GM03348 (cell line): ENCODE data around the gene ZBP1.

Experiments used
- DNase-seq: peaks from one replicate; pipeline ENCODE4 v3.0.0; 2012; ENCODE audit warnings: low spot score

The ZBP1 gene

DNA sequence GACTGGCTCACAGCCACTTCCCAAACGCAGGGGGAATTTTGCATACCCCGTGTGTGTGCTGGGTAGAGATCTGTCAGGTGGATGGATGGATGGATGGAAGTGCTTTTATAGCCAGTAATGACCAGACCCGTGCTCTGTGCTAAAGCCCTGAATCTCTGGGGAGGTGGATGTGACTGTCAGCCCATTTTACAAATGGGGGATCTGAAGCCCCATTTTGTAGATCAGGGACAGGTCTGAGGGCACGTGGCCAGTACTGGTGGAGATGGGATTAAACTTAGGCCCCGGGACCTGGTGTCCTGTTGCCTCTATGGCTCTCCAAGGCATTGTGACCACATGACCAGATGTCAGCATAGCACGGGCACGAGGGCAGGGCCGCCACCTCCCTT, 38.2 kb upstream of the ZBP1 start:
- no peak for DNase-seq

DNA sequence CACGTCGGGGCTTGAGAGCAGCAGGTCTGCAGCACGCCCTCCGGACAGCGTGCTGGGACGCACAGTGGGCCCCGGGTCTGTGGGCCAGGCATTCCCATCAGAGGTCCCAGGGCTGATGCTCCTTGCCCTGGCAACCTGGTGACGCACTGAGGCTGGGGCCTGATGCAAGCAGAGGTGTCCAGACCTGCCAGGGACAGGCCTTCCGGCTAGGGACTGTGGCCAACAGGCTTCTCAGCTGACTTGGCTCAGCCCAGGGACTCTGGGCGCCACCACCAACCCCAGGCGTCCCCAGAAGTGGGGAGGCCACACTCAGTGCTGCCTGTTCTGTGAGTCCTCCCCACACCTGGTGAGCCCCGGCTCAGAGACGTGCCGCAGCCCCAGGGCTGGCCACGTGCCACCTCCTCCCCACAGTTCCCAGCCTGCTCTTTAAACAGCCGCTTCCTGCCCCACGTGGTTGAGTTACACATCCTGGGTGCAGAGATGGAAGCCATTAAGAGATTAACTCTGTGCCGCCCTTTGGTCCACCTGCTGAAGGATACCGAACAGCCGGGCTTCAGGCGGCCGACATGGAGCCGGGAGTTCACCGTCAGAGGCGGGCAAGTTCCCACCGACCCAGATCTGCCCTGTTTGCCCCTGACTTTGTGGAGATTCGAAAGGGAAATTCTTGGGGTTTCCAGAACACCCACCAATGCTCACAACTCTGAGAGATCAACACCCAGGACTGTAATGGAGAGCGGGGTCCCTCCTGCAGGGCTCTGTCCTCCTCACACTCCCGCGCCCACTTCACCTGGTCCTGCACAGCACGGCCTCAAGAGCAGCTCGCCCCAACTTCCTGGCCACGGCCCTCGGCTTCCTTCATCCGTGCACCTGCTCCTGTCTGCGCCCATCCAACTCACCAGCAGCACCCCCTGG, 37.6 kb upstream of the ZBP1 start:
- DNase-seq, result no peak

GRCh38 chr20:57656821-57657534, 36.8 kb upstream of the ZBP1 start:
- DNase-seq, result no peak

DNA sequence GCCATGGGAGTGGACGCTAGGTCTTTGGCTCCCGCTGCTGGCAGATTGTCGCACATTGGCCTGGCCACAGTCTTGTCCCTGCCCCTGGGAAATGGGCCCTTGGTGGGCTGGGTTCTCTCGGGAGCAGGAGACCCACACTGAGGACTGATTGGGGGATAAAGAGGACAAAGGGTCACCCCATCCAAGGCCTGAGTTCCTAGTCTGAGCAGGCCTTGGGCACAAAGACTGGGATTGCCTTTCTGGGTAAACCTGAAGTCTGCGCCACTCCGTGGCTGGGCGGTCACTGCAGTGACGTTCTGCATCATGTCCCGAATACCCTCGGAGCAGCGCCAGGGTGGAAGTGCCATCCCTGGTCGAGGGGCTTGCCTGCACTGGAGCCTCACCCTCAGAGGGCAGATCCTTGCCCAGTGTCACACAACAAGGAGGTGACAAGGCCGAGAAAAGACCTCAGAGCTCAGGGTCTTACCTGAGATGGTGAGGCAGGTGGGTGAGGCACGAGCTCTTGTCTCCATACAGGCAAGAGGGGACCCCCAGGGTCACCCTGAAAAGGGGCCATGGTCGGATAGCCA, 36.1 kb upstream of the ZBP1 start:
- DNase-seq, result peak; percentile 3

DNA sequence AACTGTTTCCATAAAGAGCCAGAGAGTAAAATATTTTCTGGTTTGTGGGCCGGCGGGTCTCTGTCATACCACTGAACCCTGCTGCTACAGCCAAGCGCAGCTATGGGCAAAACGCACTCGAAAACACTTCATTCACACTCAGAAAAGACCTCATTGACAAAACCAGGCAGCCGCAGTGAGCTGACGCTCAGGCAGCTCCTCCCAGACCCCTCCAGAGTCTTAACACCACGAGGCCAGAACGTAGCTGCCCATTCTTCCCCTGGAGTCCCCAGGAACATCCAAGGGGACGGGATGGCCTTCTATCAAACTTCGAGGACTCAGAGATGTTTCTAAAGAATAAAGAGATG, 35.6 kb upstream of the ZBP1 start:
- peak; percentile 7 for DNase-seq

GRCh38 chr20:57654998-57655808, 35.0 kb upstream of the ZBP1 start:
- DNase-seq, result peak; percentile 7

GRCh38 chr20:57654363-57654997, 34.3 kb upstream of the ZBP1 start:
- DNase-seq, result peak; percentile 89

GRCh38 chr20:57653910-57654309, 33.7 kb upstream of the ZBP1 start:
- peak; percentile 15 for DNase-seq

DNA sequence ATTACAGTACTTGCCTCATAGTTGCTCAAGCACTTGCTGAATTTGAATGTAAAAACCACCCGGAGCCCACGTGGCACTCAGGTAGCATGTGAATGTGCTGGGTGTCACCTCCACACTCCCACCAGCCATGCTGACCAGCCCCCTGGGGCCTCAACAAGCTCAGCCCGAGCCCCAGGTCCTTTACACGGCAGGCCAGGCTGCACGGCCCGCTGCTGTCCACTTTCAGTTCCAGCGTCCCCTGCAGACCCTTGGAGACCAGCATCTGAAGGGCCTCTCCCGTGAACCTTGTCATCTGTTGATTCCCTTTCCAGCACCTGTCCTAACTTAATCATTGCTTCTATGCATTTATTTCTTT, 33.3 kb upstream of the ZBP1 start:
- no peak for DNase-seq

GRCh38 chr20:57652606-57653545, 32.6 kb upstream of the ZBP1 start:
- DNase-seq, result peak; percentile 10

GRCh38 chr20:57651881-57652605, 31.8 kb upstream of the ZBP1 start:
- DNase-seq, result peak; percentile 7

DNA sequence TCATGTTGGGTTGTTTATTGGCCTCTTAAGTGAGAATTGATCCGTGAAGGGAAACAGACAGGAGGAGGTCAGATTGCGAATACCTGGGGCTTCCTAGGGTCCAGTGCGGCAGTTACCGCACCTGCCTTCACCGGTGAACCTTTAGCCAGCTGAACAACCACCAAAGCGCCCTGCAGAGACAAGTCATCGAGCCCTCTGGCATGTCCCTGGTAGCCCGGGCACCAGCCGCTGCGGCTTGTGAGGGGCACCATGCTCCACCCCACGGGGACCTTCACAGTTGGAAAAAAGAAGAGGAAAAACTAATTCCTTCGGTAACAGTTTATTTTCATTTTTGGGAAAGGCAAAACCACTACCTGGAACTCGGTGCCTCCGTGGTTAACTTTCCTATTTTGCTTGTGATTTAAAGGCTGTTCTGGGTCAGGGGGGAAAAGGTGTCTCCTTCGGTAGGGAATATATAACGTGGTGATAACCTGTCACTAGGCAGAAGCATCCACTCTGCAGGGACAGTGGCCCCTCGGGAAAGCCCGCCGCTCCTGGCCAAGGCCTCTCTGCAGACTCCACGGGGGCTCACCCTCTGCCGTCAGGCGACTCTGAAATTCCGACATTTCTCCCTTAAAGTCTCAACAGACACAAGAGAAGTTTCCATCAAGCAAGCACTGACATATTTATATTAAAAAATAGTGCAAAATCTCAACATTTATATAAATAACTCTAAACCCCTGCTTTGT, 30.7 kb upstream of the ZBP1 start:
- peak; percentile 3 for DNase-seq

GRCh38 chr20:57650266-57650665, 30.0 kb upstream of the ZBP1 start:
- DNase-seq, result peak; percentile 4

DNA sequence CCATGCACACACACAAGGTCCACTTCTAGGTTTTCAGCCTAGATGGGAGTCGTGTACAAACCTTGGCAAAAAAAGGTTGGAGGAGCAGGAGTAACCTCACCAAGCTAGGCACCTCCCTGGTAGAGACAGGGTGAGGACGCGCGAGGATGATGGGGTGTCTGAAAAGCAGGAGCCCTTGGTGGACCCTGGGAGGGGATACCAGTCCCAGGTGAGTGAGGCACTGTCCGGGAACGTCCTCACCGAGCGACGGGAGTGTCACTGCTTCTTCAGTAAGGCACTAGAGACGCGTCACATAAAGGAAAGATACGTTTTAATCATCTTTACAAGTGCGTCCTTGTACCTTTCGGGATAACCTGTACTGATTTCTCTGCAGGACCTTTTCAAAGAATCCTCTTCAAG, 29.4 kb upstream of the ZBP1 start:
- peak; percentile 2 for DNase-seq

GRCh38 chr20:57648878-57649616, 28.8 kb upstream of the ZBP1 start:
- peak; percentile 2 for DNase-seq

DNA sequence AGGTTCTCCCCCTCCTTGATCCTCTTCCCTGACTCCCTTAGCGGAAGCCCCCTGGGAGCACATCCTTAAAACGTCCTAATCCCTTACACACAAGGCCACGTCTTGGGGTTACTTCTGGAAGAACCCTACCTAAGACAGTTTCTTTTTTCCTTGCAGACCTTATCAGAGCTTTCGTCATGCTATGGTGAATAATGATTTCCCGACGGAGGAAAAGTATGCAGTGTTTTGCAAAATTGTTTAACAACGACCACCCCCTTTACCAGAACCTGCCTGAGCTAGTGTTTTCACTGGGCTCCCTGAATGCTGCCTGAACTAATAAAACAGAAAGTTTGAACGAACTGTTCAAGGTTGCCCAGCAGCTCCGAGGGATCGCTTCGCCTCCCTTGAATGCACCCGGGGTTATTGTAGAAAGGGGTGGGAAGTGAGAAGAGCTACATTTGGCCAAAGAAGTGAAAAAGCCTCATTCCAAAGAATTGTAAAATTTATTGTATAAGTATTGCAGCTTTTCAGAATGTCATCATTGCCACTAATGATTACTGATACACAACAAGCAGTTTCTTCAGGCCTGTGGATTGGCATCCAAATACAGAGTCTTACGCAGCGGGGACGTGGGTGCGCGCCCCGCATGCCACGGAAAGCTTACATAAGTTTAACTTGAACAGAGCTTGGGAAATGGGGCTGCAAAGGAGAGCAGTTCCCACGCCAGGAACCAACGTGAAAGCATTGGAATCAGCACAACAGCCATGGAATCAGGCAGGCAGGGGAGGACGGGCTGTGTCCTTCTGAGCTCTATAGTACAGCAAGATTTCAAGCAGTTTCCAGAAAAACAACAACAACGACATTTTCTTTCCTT, 27.9 kb upstream of the ZBP1 start:
- peak; percentile 1 for DNase-seq
